ENCODE data around the gene NUP205. TPM values are rescaled to one million over a fixed set of nuclear protein-coding genes. Genes with fewer than 3 reads are reported as not detected.
"Not testable (repeated sequence)": the region's sequence is repeated elsewhere in the genome, so short reads cannot be mapped to it uniquely, and the experiment has no call there.

Gene NUP205
- total RNA-seq, 6 experiments from 2014 or later = 32.3 to 54.7 (median 49.9) TPM

DNA sequence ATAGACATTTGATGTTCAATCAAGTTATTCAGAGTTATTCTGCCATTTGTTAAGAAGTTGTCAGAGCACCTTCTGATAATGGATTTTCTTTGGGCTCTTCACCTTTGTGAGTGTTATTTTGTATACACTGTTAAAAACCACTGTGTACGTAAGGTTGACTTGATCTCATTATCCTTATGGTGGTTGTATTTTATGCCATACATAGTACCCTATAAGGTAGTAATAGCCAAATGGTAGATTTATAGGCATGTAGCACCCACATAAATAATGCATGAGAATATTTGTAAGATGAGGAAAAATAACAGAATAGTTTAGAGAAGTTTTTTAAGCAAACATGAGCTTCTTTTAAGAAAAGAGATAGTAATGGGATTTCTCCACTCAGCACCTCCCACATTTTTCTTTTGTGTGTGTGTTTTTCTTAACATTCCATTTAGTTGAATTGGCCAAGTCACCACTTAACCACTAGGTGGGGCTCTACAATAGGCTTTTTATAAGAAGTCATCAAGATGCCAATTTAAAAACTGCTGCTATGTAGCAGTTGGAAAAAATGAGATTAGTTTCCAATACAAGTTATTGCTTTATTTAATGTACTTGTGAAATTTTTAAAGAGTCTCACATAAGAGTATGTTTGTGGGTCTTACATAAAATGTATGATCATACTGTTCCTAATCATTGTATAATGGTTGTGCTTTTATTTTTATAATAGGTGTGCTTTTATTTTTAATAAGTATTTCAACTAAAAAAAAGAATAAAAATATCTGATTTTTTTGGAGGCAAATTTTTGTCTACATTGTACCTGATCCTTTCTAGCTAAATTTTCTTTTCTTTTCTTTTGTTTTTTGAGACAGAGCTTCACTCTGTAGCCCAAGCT lies 63.5 kb downstream of the NUP205 start:
- TF ChIP-seq CTCF (IDR thresholded peaks at IDR 0.05) = peak; percentile 94
- no peaks in the 10 kb centered on the region for H3K9me3 Mint-ChIP-seq
- peak overlapping the region; percentile 60 for H3K27ac Mint-ChIP-seq
- peak; percentile 84 for DNase-seq
- H3K36me3 Mint-ChIP-seq (ENCODE audit: low read depth) = peaks cover 5% of the 10 kb centered on the region; the same call in 1 of the 2 replicates
- H3K4me1 Mint-ChIP-seq (ENCODE audit: low read depth) = peaks cover 9% of the 10 kb centered on the region
- H3K4me3 Mint-ChIP-seq = no peak overlapping the region
- no peaks in the 10 kb centered on the region for H3K27me3 Mint-ChIP-seq (ENCODE audit: insufficient read depth)

DNA sequence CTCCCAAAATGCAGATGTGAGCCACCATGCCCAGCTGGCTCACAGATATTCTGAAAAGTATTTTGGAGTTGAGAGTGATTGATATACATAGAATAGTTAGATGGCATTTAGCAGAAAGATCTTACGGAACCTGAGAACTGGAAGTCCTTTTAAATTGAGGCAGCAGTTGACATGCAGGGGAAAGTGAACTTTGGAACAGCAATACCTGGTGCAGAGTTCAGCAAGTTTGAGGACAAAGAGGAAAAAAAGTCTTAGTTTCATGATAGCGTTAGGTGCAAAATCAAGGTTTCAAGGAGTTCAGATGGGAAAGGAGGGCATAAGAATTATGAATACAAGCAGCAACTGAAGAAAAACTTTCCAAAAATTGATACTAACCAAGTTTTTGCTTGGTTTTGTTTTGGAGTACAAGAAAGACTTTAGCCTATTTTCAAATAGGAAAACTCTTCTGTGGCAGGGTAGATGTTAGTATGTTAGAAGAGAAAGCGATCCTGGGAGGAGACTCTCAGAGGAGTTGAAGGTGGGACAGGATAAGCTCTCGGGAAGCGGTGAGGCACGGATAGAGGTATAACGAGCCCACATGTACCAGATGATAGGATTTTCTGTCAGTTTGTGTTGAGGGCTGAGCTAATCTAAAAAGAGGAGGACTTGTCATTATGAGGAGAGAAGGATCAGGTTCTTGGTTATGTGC lies 76.6 kb downstream of the NUP205 start:
- no peaks in the 10 kb centered on the region for H3K9me3 Mint-ChIP-seq
- H3K27ac Mint-ChIP-seq = no peak overlapping the region
- peaks cover 23% of the 10 kb centered on the region; the same call in 1 of the 2 replicates for H3K36me3 Mint-ChIP-seq (ENCODE audit: low read depth)
- no peak overlapping the region for H3K4me3 Mint-ChIP-seq
- no peak for DNase-seq
- H3K4me1 Mint-ChIP-seq (ENCODE audit: low read depth) = peaks cover 15% of the 10 kb centered on the region
- H3K27me3 Mint-ChIP-seq (ENCODE audit: insufficient read depth) = no peaks in the 10 kb centered on the region; the same call in 1 of the 2 replicates
- no peak for TF ChIP-seq CTCF (IDR thresholded peaks at IDR 0.05)

GRCh38 chr7:135639690-135640089 lies 82.0 kb downstream of the NUP205 start:
- H3K36me3 Mint-ChIP-seq (ENCODE audit: low read depth) = peaks cover 24% of the 10 kb centered on the region
- not testable (repeated sequence) for DNase-seq; H3K9me3 Mint-ChIP-seq; H3K27me3 Mint-ChIP-seq (ENCODE audit: insufficient read depth); H3K4me3 Mint-ChIP-seq; H3K27ac Mint-ChIP-seq; H3K4me1 Mint-ChIP-seq (ENCODE audit: low read depth)

DNA sequence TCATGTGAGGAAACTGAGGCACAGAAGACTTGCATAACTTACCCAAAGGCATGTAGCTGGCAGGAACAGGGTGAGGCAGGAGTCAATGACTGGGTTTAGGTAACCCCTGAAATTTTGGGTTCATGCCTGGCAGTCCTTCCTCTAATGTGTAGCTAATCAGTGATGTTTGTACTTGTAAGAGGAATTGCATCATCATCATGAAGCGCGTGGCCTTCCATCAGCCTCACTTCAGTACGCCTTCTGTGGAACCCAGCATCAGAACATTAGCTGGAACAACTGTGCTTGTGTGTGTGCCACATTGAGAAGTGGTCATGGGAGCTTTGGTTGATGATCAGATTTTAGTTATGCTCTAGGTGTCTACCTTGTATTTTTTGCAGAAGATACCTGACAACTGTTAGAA lies 86.4 kb downstream of the NUP205 start:
- H3K27me3 Mint-ChIP-seq (ENCODE audit: insufficient read depth) = no peaks in the 10 kb centered on the region; the same call in 1 of the 2 replicates
- H3K4me3 Mint-ChIP-seq = no peak overlapping the region
- no peak overlapping the region; the same call in 1 of the 2 replicates for H3K27ac Mint-ChIP-seq
- no peak for DNase-seq
- H3K36me3 Mint-ChIP-seq (ENCODE audit: low read depth) = peaks cover 13% of the 10 kb centered on the region
- no peaks in the 10 kb centered on the region for H3K4me1 Mint-ChIP-seq (ENCODE audit: low read depth)
- no peaks in the 10 kb centered on the region for H3K9me3 Mint-ChIP-seq
- TF ChIP-seq CTCF (IDR thresholded peaks at IDR 0.05) = no peak

DNA sequence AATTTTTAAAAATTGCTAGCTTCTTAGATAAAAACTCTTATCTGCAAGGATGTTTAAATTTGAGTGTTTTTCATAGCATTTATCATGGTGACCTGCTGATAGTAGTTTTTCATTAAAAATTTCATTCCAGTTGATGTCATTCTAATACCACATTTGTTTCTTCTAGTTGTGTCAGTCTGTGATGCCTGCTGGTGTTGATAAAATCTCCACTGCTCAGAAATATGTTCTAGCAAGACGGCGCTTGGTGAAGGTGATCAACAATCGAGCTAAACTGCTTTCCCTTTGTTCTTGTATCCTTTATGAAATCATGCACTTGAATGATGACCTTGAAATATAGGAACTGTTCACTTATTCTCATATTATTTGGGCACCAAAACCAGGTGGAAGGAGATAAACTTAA lies 87.0 kb downstream of the NUP205 start:
- Mint-ChIP-seq H3K4me3 (no peak overlapping the region), H3K27ac (no peak overlapping the region), H3K27me3 (ENCODE audit: insufficient read depth) (no peaks in the 10 kb centered on the region), H3K4me1 (ENCODE audit: low read depth) (no peaks in the 10 kb centered on the region), H3K9me3 (no peaks in the 10 kb centered on the region), H3K36me3 (ENCODE audit: low read depth) (peaks cover 11% of the 10 kb centered on the region)
- TF ChIP-seq CTCF (IDR thresholded peaks at IDR 0.05) = no peak
- no peak for DNase-seq
